Endothelial cell (in vitro differentiated cells): ENCODE results near the gene POU2F1. TPM values are rescaled to one million over a fixed set of nuclear protein-coding genes. Genes with fewer than 3 reads are reported as not detected.

ENCODE experiments used
- DNase-seq: peaks from one replicate; pipeline ENCODE4 v3.0.0; 2021; ENCODE audit warnings: low spot score
- H3K27ac Mint-ChIP-seq: one replicate; pipeline ENCODE4 v1.8.0; 2021; ENCODE audit warnings: mixed read lengths, inconsistent platforms; ENCODE audit not compliant: unreplicated experiment
- H3K27me3 Mint-ChIP-seq: one replicate; pipeline ENCODE4 v1.8.0; 2021; ENCODE audit warnings: mild to moderate bottlenecking, moderate library complexity, mixed read lengths, inconsistent platforms; ENCODE audit not compliant: unreplicated experiment
- H3K36me3 Mint-ChIP-seq: one replicate; pipeline ENCODE4 v1.8.0; 2021; ENCODE audit warnings: mild to moderate bottlenecking, low read depth, mixed read lengths, inconsistent platforms; ENCODE audit not compliant: unreplicated experiment
- H3K4me1 Mint-ChIP-seq: one replicate; pipeline ENCODE4 v1.8.0; 2021; ENCODE audit warnings: mild to moderate bottlenecking, mixed read lengths, inconsistent platforms; ENCODE audit not compliant: unreplicated experiment
- H3K4me3 Mint-ChIP-seq: one replicate; pipeline ENCODE4 v1.8.0; 2021; ENCODE audit warnings: mild to moderate bottlenecking, mixed read lengths, inconsistent platforms; ENCODE audit not compliant: unreplicated experiment
- H3K9me3 Mint-ChIP-seq: one replicate; pipeline ENCODE4 v1.8.0; 2021; ENCODE audit warnings: mixed read lengths, inconsistent platforms; ENCODE audit not compliant: unreplicated experiment
- CTCF ChIP-seq: fragments of 200-600 bp; sonication (generic); IDR thresholded peaks from one replicate; pipeline ENCODE4 v1.5.0; 2021; ENCODE audit warnings: antibody characterized with exemption; ENCODE audit not compliant: unreplicated experiment
- total RNA-seq: library from RNA; stranded (reverse); fragmentation: NEBNext Ultra II Directional; extraction: Animal tissue kit (Norgen Biotek cat#: 25700); gene quantifications from one replicate; pipeline ENCODE4 v1.2.1, GENCODE V29; 2021; ENCODE audit not compliant: unreplicated experiment

Gene POU2F1
- total RNA-seq, 1 donor from 2014 or later: 24.5 TPM

- Mint-ChIP-seq H3K36me3 (no peaks in the 10 kb centered on the region), H3K27ac (no peak overlapping the region)
These were observed 150.3 kb downstream of the POU2F1 start for GRCh38 chr1:167371030-167371429.

GRCh38 chr1:167373398-167373797, 152.7 kb downstream of the POU2F1 start:
- no peak overlapping the region for H3K4me3 Mint-ChIP-seq
- peaks cover 5% of the 10 kb centered on the region for H3K36me3 Mint-ChIP-seq
- TF ChIP-seq CTCF: no peak
- H3K9me3 Mint-ChIP-seq: no peaks in the 10 kb centered on the region
- no peaks in the 10 kb centered on the region for H3K4me1 Mint-ChIP-seq
- no peak overlapping the region for H3K27ac Mint-ChIP-seq
- H3K27me3 Mint-ChIP-seq: no peaks in the 10 kb centered on the region
- DNase-seq: no peak

More at GRCh38 chr1:167371030-167371429, 150.3 kb downstream of the POU2F1 start:
- H3K9me3 Mint-ChIP-seq: no peaks in the 10 kb centered on the region
- TF ChIP-seq CTCF: no peak
- H3K4me1 Mint-ChIP-seq: no peaks in the 10 kb centered on the region
- DNase-seq: no peak
- H3K4me3 Mint-ChIP-seq: no peak overlapping the region
- H3K27me3 Mint-ChIP-seq: no peaks in the 10 kb centered on the region

- no peaks in the 10 kb centered on the region for H3K9me3 Mint-ChIP-seq
- H3K36me3 Mint-ChIP-seq: peaks cover 5% of the 10 kb centered on the region
- no peaks in the 10 kb centered on the region for H3K27me3 Mint-ChIP-seq
- H3K4me1 Mint-ChIP-seq: no peaks in the 10 kb centered on the region
- DNase-seq: no peak
- H3K4me3 Mint-ChIP-seq: no peak overlapping the region
- no peak overlapping the region for H3K27ac Mint-ChIP-seq
- no peak for TF ChIP-seq CTCF
These were observed 153.3 kb downstream of the POU2F1 start for GRCh38 chr1:167373986-167374385.

- Mint-ChIP-seq H3K27ac (no peak overlapping the region), H3K36me3 (peaks cover 5% of the 10 kb centered on the region), H3K9me3 (no peaks in the 10 kb centered on the region), H3K4me1 (no peaks in the 10 kb centered on the region), H3K27me3 (no peaks in the 10 kb centered on the region), H3K4me3 (no peak overlapping the region)
- no peak for TF ChIP-seq CTCF
- DNase-seq: no peak
These were observed 155.3 kb downstream of the POU2F1 start for GRCh38 chr1:167375949-167376348.

- H3K4me3 Mint-ChIP-seq: no peak overlapping the region
- TF ChIP-seq CTCF: no peak
- H3K27me3 Mint-ChIP-seq: no peaks in the 10 kb centered on the region
- H3K4me1 Mint-ChIP-seq: no peaks in the 10 kb centered on the region
- DNase-seq: no peak
- no peak overlapping the region for H3K27ac Mint-ChIP-seq
- no peaks in the 10 kb centered on the region for H3K9me3 Mint-ChIP-seq
- peaks cover 4% of the 10 kb centered on the region for H3K36me3 Mint-ChIP-seq
These were observed 166.7 kb downstream of the POU2F1 start for GRCh38 chr1:167387251-167387910.
